ENCODE data around the gene ZFC3H1. TPM values are rescaled to one million over a fixed set of nuclear protein-coding genes. Genes with fewer than 3 reads are reported as not detected.

ZFC3H1 gene
- total RNA-seq, 2 experiments from 2014 or later, result 31.1 to 66.8 TPM

- POLR2A ChIA-PET, result interaction anchor here (0.9 kb wide), 2 partner anchors 9 kb away, joined by 4 read pairs; partner anchors contain the start of gene THAP2
- intact Hi-C loops (cut with micrococcal nuclease; ENCODE audit: unreplicated experiment), result no loop called here
- no peak overlapping the region for H3K4me3 ChIP-seq (ENCODE audit: low read depth, low read length, poor library complexity, severe bottlenecking)
Measured at GRCh38 chr12:71655495-71655894, 8.2 kb downstream of the ZFC3H1 start.

GRCh38 chr12:71654200-71654599, 9.4 kb downstream of the ZFC3H1 start:
- DNase-seq (ENCODE audit: low spot score), result no peak
- no peak overlapping the region for H3K27ac ChIP-seq (ENCODE audit: low read depth, low read length, poor library complexity, severe bottlenecking)
- H3K4me1 ChIP-seq (ENCODE audit: insufficient read depth, low read length, poor library complexity, severe bottlenecking), result no peaks in the 10 kb centered on the region
- TF ChIP-seq EZH2phosphoT487 (IDR thresholded peaks at IDR 0.05; ENCODE audit: borderline replicate concordance, low read depth, low read length) (no peak), CTCF (conservative IDR thresholded peaks at IDR 0.05; ENCODE audit: low read length) (no peak)
- no peaks in the 10 kb centered on the region for H3K9me2 ChIP-seq (ENCODE audit: insufficient read depth, low read length)
- BruUV-seq (replicated peaks), result no TSS peak
- peaks cover 99% of the 10 kb centered on the region for H3K36me3 ChIP-seq (ENCODE audit: insufficient read depth, low read length)
- CTCF ChIA-PET (ENCODE audit: unreplicated experiment), result no interaction called here
- no peak overlapping the region for H3K4me3 ChIP-seq (ENCODE audit: low read depth, low read length, poor library complexity, severe bottlenecking)
- peaks cover 85% of the 10 kb centered on the region for H3K79me2 ChIP-seq (ENCODE audit: insufficient read depth, low read depth, low read length)
- intact Hi-C loops (cut with micrococcal nuclease; ENCODE audit: unreplicated experiment), result no loop called here
- no peaks in the 10 kb centered on the region for H4K20me1 ChIP-seq (ENCODE audit: insufficient read depth, low read length)
- H3K9me3 ChIP-seq (ENCODE audit: low read length), result peaks cover 30% of the 10 kb centered on the region
- no peak overlapping the region for H3K4me2 ChIP-seq (ENCODE audit: low read length)
- POLR2A ChIA-PET, result no interaction called here
- no peak overlapping the region for H2AFZ ChIP-seq (ENCODE audit: low read length)

More at GRCh38 chr12:71655495-71655894, 8.2 kb downstream of the ZFC3H1 start:
- Histone ChIP-seq H3K27ac (ENCODE audit: low read depth, low read length, poor library complexity, severe bottlenecking) (no peak overlapping the region), H3K9me2 (ENCODE audit: insufficient read depth, low read length) (no peaks in the 10 kb centered on the region), H3K9me3 (ENCODE audit: low read length) (peaks cover 30% of the 10 kb centered on the region), H3K4me1 (ENCODE audit: insufficient read depth, low read length, poor library complexity, severe bottlenecking) (peaks cover 7% of the 10 kb centered on the region), H3K36me3 (ENCODE audit: insufficient read depth, low read length) (peaks cover 100% of the 10 kb centered on the region), H2AFZ (ENCODE audit: low read length) (no peak overlapping the region), H3K4me2 (ENCODE audit: low read length) (0 out of 2 replicates have a peak overlapping the region, but pooled peaks have one; percentile 4), H3K79me2 (ENCODE audit: insufficient read depth, low read depth, low read length) (peaks cover 88% of the 10 kb centered on the region), H4K20me1 (ENCODE audit: insufficient read depth, low read length) (peaks cover 9% of the 10 kb centered on the region)
- no peak for TF ChIP-seq CTCF (conservative IDR thresholded peaks at IDR 0.05; ENCODE audit: low read length)
- TF ChIP-seq EZH2phosphoT487 (IDR thresholded peaks at IDR 0.05; ENCODE audit: borderline replicate concordance, low read depth, low read length), result no peak
- BruUV-seq (replicated peaks), result no TSS peak
- DNase-seq (ENCODE audit: low spot score), result no peak
- CTCF ChIA-PET (ENCODE audit: unreplicated experiment), result no interaction called here

- no peak for DNase-seq (ENCODE audit: low spot score)
- peaks cover 30% of the 10 kb centered on the region for H3K9me3 ChIP-seq (ENCODE audit: low read length)
- H3K27ac ChIP-seq (ENCODE audit: low read depth, low read length, poor library complexity, severe bottlenecking), result no peak overlapping the region
- no peak overlapping the region for H2AFZ ChIP-seq (ENCODE audit: low read length)
- peaks cover 87% of the 10 kb centered on the region for H3K79me2 ChIP-seq (ENCODE audit: insufficient read depth, low read depth, low read length)
- H3K9me2 ChIP-seq (ENCODE audit: insufficient read depth, low read length), result no peaks in the 10 kb centered on the region
- peaks cover 97% of the 10 kb centered on the region for H3K36me3 ChIP-seq (ENCODE audit: insufficient read depth, low read length)
- H3K4me1 ChIP-seq (ENCODE audit: insufficient read depth, low read length, poor library complexity, severe bottlenecking), result no peaks in the 10 kb centered on the region
- CTCF ChIA-PET (ENCODE audit: unreplicated experiment), result no interaction called here
- H3K4me3 ChIP-seq (ENCODE audit: low read depth, low read length, poor library complexity, severe bottlenecking), result no peak overlapping the region
- no peak for TF ChIP-seq EZH2phosphoT487 (IDR thresholded peaks at IDR 0.05; ENCODE audit: borderline replicate concordance, low read depth, low read length)
- TF ChIP-seq CTCF (conservative IDR thresholded peaks at IDR 0.05; ENCODE audit: low read length), result no peak
- intact Hi-C loops (cut with micrococcal nuclease; ENCODE audit: unreplicated experiment), result no loop called here
- no peaks in the 10 kb centered on the region for H4K20me1 ChIP-seq (ENCODE audit: insufficient read depth, low read length)
- H3K4me2 ChIP-seq (ENCODE audit: low read length), result no peak overlapping the region
- POLR2A ChIA-PET, result no interaction called here
- no TSS peak for BruUV-seq (replicated peaks)
Measured at GRCh38 chr12:71653137-71653536, 10.5 kb downstream of the ZFC3H1 start.

All from OCI-LY7 (cell line).